Epithelial cell of proximal tubule (primary cell): ENCODE results near the gene FNIP2. TPM values are rescaled to one million over a fixed set of nuclear protein-coding genes. Genes with fewer than 3 reads are reported as not detected.
"Not testable (repeated sequence)": the region's sequence is repeated elsewhere in the genome, so short reads cannot be mapped to it uniquely, and the experiment has no call there.

ENCODE experiments used
- DNase-seq: peaks from one replicate; pipeline ENCODE4 v3.0.0-alpha.2; 2011; ENCODE audit warnings: low read depth
- H3K4me3 ChIP-seq: 2 replicates; pipeline ENCODE4 v1.5.1; 2011; ENCODE audit warnings: low read depth, mild to moderate bottlenecking, low read length
- CTCF ChIP-seq: conservative IDR thresholded peaks from 2 replicates; pipeline ENCODE4 v1.5.1; 2012; ENCODE audit warnings: low read depth, mild to moderate bottlenecking, low read length
- total RNA-seq: library from RNA; depleted of rRNA; stranded (reverse); fragments of >200 nt; gene quantifications from 2 replicates; pipeline ENCODE4 v1.2.3, GENCODE V29; 2015

FNIP2 gene
- total RNA-seq, 1 donor from 2014 or later, result 16.2 TPM

- TF ChIP-seq CTCF, result no peak
- DNase-seq, result no peak
- no peak overlapping the region for H3K4me3 ChIP-seq
Measured at GRCh38 chr4:158754385-158755180, 14.2 kb upstream of the FNIP2 start.

GRCh38 chr4:158755819-158756218 is 13.0 kb upstream of the FNIP2 start:
- not testable (repeated sequence) for H3K4me3 ChIP-seq

GRCh38 chr4:158756588-158756987 is 12.2 kb upstream of the FNIP2 start:
- no peak overlapping the region for H3K4me3 ChIP-seq
- no peak for TF ChIP-seq CTCF
- no peak for DNase-seq

More at GRCh38 chr4:158755819-158756218, 13.0 kb upstream of the FNIP2 start:
- not testable (repeated sequence) for DNase-seq

GRCh38 chr4:158758142-158758541 is 10.7 kb upstream of the FNIP2 start:
- H3K4me3 ChIP-seq, result no peak overlapping the region
- no peak for DNase-seq
- TF ChIP-seq CTCF, result no peak

GRCh38 chr4:158758703-158759102 is 10.1 kb upstream of the FNIP2 start:
- no peak for DNase-seq
- TF ChIP-seq CTCF, result no peak
- H3K4me3 ChIP-seq, result no peak overlapping the region

GRCh38 chr4:158759539-158759938 is 9.3 kb upstream of the FNIP2 start:
- H3K4me3 ChIP-seq, DNase-seq: not testable (repeated sequence)

GRCh38 chr4:158760866-158761265 is 8.0 kb upstream of the FNIP2 start:
- TF ChIP-seq CTCF, result no peak
- no peak overlapping the region for H3K4me3 ChIP-seq
- no peak for DNase-seq

GRCh38 chr4:158762553-158762952 is 6.3 kb upstream of the FNIP2 start:
- H3K4me3 ChIP-seq, result no peak overlapping the region
- no peak for TF ChIP-seq CTCF
- no peak for DNase-seq
